ENCODE data around the gene POLR3B. TPM values are rescaled to one million over a fixed set of nuclear protein-coding genes. Genes with fewer than 3 reads are reported as not detected.
"Not testable (repeated sequence)": the region's sequence is repeated elsewhere in the genome, so short reads cannot be mapped to it uniquely, and the experiment has no call there.

Gene POLR3B
- total RNA-seq, 1 donor from 2014 or later: 14.2 TPM

GRCh38 chr12:106378788-106379187, 21.2 kb downstream of the POLR3B start:
- H3K4me3 Mint-ChIP-seq: no peak overlapping the region

GRCh38 chr12:106380954-106381353, 23.4 kb downstream of the POLR3B start:
- Mint-ChIP-seq H3K36me3 (peaks cover 44% of the 10 kb centered on the region), H3K9me3 (peaks cover 24% of the 10 kb centered on the region), H3K4me1 (no peaks in the 10 kb centered on the region), H3K27me3 (ENCODE audit: low read depth) (no peaks in the 10 kb centered on the region), H3K27ac (no peak overlapping the region), H3K4me3 (no peak overlapping the region)
- no peak for DNase-seq (ENCODE audit: low spot score in 2 of 2, unreplicated experiment in 2 of 2)
- TF ChIP-seq CTCF (IDR thresholded peaks at IDR 0.05; ENCODE audit: unreplicated experiment): no peak

More at GRCh38 chr12:106378788-106379187, 21.2 kb downstream of the POLR3B start:
- H3K36me3 Mint-ChIP-seq: peaks cover 54% of the 10 kb centered on the region
- H3K27me3 Mint-ChIP-seq (ENCODE audit: low read depth): no peaks in the 10 kb centered on the region
- no peak for TF ChIP-seq CTCF (IDR thresholded peaks at IDR 0.05; ENCODE audit: unreplicated experiment)
- H3K4me1 Mint-ChIP-seq: no peaks in the 10 kb centered on the region
- no peak for DNase-seq (ENCODE audit: low spot score in 2 of 2, unreplicated experiment in 2 of 2)
- H3K9me3 Mint-ChIP-seq: peaks cover 24% of the 10 kb centered on the region
- no peak overlapping the region for H3K27ac Mint-ChIP-seq

- Mint-ChIP-seq H3K9me3 (peaks cover 24% of the 10 kb centered on the region), H3K36me3 (peaks cover 38% of the 10 kb centered on the region)
- H3K4me3 Mint-ChIP-seq; DNase-seq (ENCODE audit: low spot score in 2 of 2, unreplicated experiment in 2 of 2); H3K27me3 Mint-ChIP-seq (ENCODE audit: low read depth); H3K4me1 Mint-ChIP-seq; H3K27ac Mint-ChIP-seq: not testable (repeated sequence)
Observed at GRCh38 chr12:106381866-106382265, 24.3 kb downstream of the POLR3B start.

- Mint-ChIP-seq H3K36me3 (peaks cover 22% of the 10 kb centered on the region), H3K27me3 (ENCODE audit: low read depth) (no peaks in the 10 kb centered on the region), H3K4me3 (no peak overlapping the region), H3K27ac (no peak overlapping the region), H3K4me1 (no peaks in the 10 kb centered on the region), H3K9me3 (peaks cover 14% of the 10 kb centered on the region)
- TF ChIP-seq CTCF (IDR thresholded peaks at IDR 0.05; ENCODE audit: unreplicated experiment): no peak
- DNase-seq (ENCODE audit: low spot score in 2 of 2, unreplicated experiment in 2 of 2): no peak
Observed at GRCh38 chr12:106386813-106387535, 29.4 kb downstream of the POLR3B start.

- H3K36me3 Mint-ChIP-seq: peaks cover 14% of the 10 kb centered on the region
- DNase-seq (ENCODE audit: low spot score in 2 of 2, unreplicated experiment in 2 of 2): no peak
- TF ChIP-seq CTCF (IDR thresholded peaks at IDR 0.05; ENCODE audit: unreplicated experiment): no peak
- no peaks in the 10 kb centered on the region for H3K27me3 Mint-ChIP-seq (ENCODE audit: low read depth)
- H3K9me3 Mint-ChIP-seq: peaks cover 5% of the 10 kb centered on the region
- no peaks in the 10 kb centered on the region for H3K4me1 Mint-ChIP-seq
- H3K4me3 Mint-ChIP-seq: no peak overlapping the region
- H3K27ac Mint-ChIP-seq: no peak overlapping the region
Observed at GRCh38 chr12:106387848-106388377, 30.4 kb downstream of the POLR3B start.

- H3K36me3 Mint-ChIP-seq: peaks cover 14% of the 10 kb centered on the region
- no peak overlapping the region for H3K4me3 Mint-ChIP-seq
- H3K27ac Mint-ChIP-seq: no peak overlapping the region
- H3K9me3 Mint-ChIP-seq: no peaks in the 10 kb centered on the region
- no peaks in the 10 kb centered on the region for H3K27me3 Mint-ChIP-seq (ENCODE audit: low read depth)
- no peak for TF ChIP-seq CTCF (IDR thresholded peaks at IDR 0.05; ENCODE audit: unreplicated experiment)
- DNase-seq (ENCODE audit: low spot score in 2 of 2, unreplicated experiment in 2 of 2): no peak
- H3K4me1 Mint-ChIP-seq: no peaks in the 10 kb centered on the region
Observed at GRCh38 chr12:106389151-106389550, 31.6 kb downstream of the POLR3B start.
